Memory B cell (primary cell): Measurements from ENCODE around the gene CNNM4.
A peak's percentile ranks its signal among the peaks of the same experiment; 100 is the strongest.

Experiments
- ATAC-seq: fragments of 150-1000 bp; cut with Tn5 transposase; 2 replicates; pipeline ENCODE4 v1.10.0; 2021; ENCODE audit warnings: low read depth, mild to moderate bottlenecking, moderate library complexity
- DNase-seq, 2 donors: peaks; one replicate each; pipeline ENCODE4 v3.0.0; 2022; ENCODE audit warnings: low spot score in 2 of 2
- H3K27ac Mint-ChIP-seq: one replicate; pipeline ENCODE4 v1.8.0; 2022; ENCODE audit warnings: mild to moderate bottlenecking, moderate library complexity, mixed read lengths
- H3K27me3 Mint-ChIP-seq: one replicate; pipeline ENCODE4 v1.8.0; 2022; ENCODE audit warnings: mixed read lengths
- H3K36me3 Mint-ChIP-seq: one replicate; pipeline ENCODE4 v1.8.0; 2022; ENCODE audit warnings: mild to moderate bottlenecking, mixed read lengths
- H3K4me1 Mint-ChIP-seq: one replicate; pipeline ENCODE4 v1.8.0; 2022; ENCODE audit warnings: mixed read lengths
- H3K4me3 Mint-ChIP-seq: one replicate; pipeline ENCODE4 v1.8.0; 2022; ENCODE audit warnings: mild to moderate bottlenecking, moderate library complexity, mixed read lengths
- H3K9me3 Mint-ChIP-seq: one replicate; pipeline ENCODE4 v1.8.0; 2022; ENCODE audit warnings: mixed read lengths

The CNNM4 gene

GRCh38 chr2:96739633-96740428 lies 20.9 kb upstream of the CNNM4 start, which contains the start of gene LMAN2L:
LMAN2L (minus strand) TSS chr2:96740064; CDS start chr2:96740040, 24 bp downstream.
- Mint-ChIP-seq H3K36me3 (peaks cover 3% of the 10 kb centered on the region), H3K4me1 (peaks cover 21% of the 10 kb centered on the region), H3K4me3 (peak within 1 kb of the TSS; percentile 95), H3K9me3 (no peaks in the 10 kb centered on the region), H3K27me3 (no peaks in the 10 kb centered on the region), H3K27ac (peak within 1 kb of the TSS; percentile 92)
- DNase-seq: peak; percentile 84 to 91
- peak; percentile 94 for ATAC-seq

GRCh38 chr2:96747061-96747617 lies 13.6 kb upstream of the CNNM4 start:
- Mint-ChIP-seq H3K4me3 (no peak overlapping the region), H3K9me3 (no peaks in the 10 kb centered on the region), H3K4me1 (no peaks in the 10 kb centered on the region), H3K27me3 (no peaks in the 10 kb centered on the region), H3K36me3 (no peaks in the 10 kb centered on the region), H3K27ac (no peak overlapping the region)
- ATAC-seq: no peak
- DNase-seq: no peak

- Mint-ChIP-seq H3K4me1 (no peaks in the 10 kb centered on the region), H3K36me3 (no peaks in the 10 kb centered on the region), H3K4me3 (no peak overlapping the region), H3K27ac (no peak overlapping the region), H3K27me3 (no peaks in the 10 kb centered on the region), H3K9me3 (no peaks in the 10 kb centered on the region)
- DNase-seq (no peak), ATAC-seq (no peak)
Observed at GRCh38 chr2:96751800-96752199, 8.9 kb upstream of the CNNM4 start.

GRCh38 chr2:96753661-96754282 lies 6.9 kb upstream of the CNNM4 start:
- ATAC-seq (no peak), DNase-seq (no peak)
- Mint-ChIP-seq H3K4me3 (no peak overlapping the region), H3K27ac (no peak overlapping the region), H3K27me3 (no peaks in the 10 kb centered on the region), H3K36me3 (no peaks in the 10 kb centered on the region), H3K9me3 (no peaks in the 10 kb centered on the region), H3K4me1 (no peaks in the 10 kb centered on the region)

- DNase-seq: no peak
- no peaks in the 10 kb centered on the region for H3K9me3 Mint-ChIP-seq
- no peak overlapping the region for H3K4me3 Mint-ChIP-seq
- peaks cover 1% of the 10 kb centered on the region for H3K4me1 Mint-ChIP-seq
- no peaks in the 10 kb centered on the region for H3K27me3 Mint-ChIP-seq
- H3K27ac Mint-ChIP-seq: no peak overlapping the region
- no peaks in the 10 kb centered on the region for H3K36me3 Mint-ChIP-seq
- ATAC-seq: no peak
Observed at GRCh38 chr2:96754317-96754716, 6.4 kb upstream of the CNNM4 start.

GRCh38 chr2:96756788-96757476 lies 3.8 kb upstream of the CNNM4 start:
- H3K9me3 Mint-ChIP-seq: no peaks in the 10 kb centered on the region
- H3K36me3 Mint-ChIP-seq: no peaks in the 10 kb centered on the region
- no peak overlapping the region for H3K4me3 Mint-ChIP-seq
- peaks cover 16% of the 10 kb centered on the region for H3K4me1 Mint-ChIP-seq
- DNase-seq: no peak
- no peak overlapping the region for H3K27ac Mint-ChIP-seq
- ATAC-seq: no peak
- H3K27me3 Mint-ChIP-seq: no peaks in the 10 kb centered on the region

- Mint-ChIP-seq H3K4me1 (peaks cover 22% of the 10 kb centered on the region), H3K4me3 (no peak overlapping the region), H3K9me3 (no peaks in the 10 kb centered on the region), H3K27ac (no peak overlapping the region), H3K27me3 (no peaks in the 10 kb centered on the region), H3K36me3 (no peaks in the 10 kb centered on the region)
- ATAC-seq (no peak), DNase-seq (no peak)
Observed at GRCh38 chr2:96757477-96757860, 3.2 kb upstream of the CNNM4 start.

GRCh38 chr2:96758987-96759386 lies 1.7 kb upstream of the CNNM4 start:
- Mint-ChIP-seq H3K36me3 (no peaks in the 10 kb centered on the region), H3K4me3 (no peak overlapping the region), H3K4me1 (peaks cover 31% of the 10 kb centered on the region), H3K9me3 (no peaks in the 10 kb centered on the region), H3K27me3 (no peaks in the 10 kb centered on the region), H3K27ac (peak overlapping the region; percentile 88)
- ATAC-seq (no peak), DNase-seq (no peak)

- ATAC-seq (no peak), DNase-seq (no peak)
- H3K9me3 Mint-ChIP-seq: no peaks in the 10 kb centered on the region
- H3K4me1 Mint-ChIP-seq: peaks cover 35% of the 10 kb centered on the region
- H3K27me3 Mint-ChIP-seq: no peaks in the 10 kb centered on the region
- peak overlapping the region; percentile 94 for H3K4me3 Mint-ChIP-seq
- peak overlapping the region; percentile 88 for H3K27ac Mint-ChIP-seq
- no peaks in the 10 kb centered on the region for H3K36me3 Mint-ChIP-seq
Observed at GRCh38 chr2:96759548-96759947, 1.2 kb upstream of the CNNM4 start.

GRCh38 chr2:96760986-96761832 lies 507 bp downstream of the CNNM4 start:
- no peaks in the 10 kb centered on the region for H3K27me3 Mint-ChIP-seq
- H3K27ac Mint-ChIP-seq: peak overlapping the region; percentile 88
- H3K9me3 Mint-ChIP-seq: no peaks in the 10 kb centered on the region
- peak overlapping the region; percentile 90 for H3K4me3 Mint-ChIP-seq
- ATAC-seq: peak; percentile 71
- H3K4me1 Mint-ChIP-seq: peaks cover 40% of the 10 kb centered on the region
- no peak for DNase-seq
- peaks cover 1% of the 10 kb centered on the region for H3K36me3 Mint-ChIP-seq

- Mint-ChIP-seq H3K27ac (peak overlapping the region; percentile 75), H3K4me1 (peaks cover 54% of the 10 kb centered on the region), H3K36me3 (peaks cover 4% of the 10 kb centered on the region), H3K4me3 (peak overlapping the region; percentile 90), H3K9me3 (no peaks in the 10 kb centered on the region), H3K27me3 (no peaks in the 10 kb centered on the region)
- ATAC-seq (no peak), DNase-seq (no peak)
Observed at GRCh38 chr2:96762529-96763311, 2.0 kb downstream of the CNNM4 start.

- Mint-ChIP-seq H3K4me3 (peak overlapping the region; percentile 90), H3K27ac (peak overlapping the region; percentile 75), H3K27me3 (no peaks in the 10 kb centered on the region), H3K36me3 (peaks cover 4% of the 10 kb centered on the region), H3K4me1 (peaks cover 64% of the 10 kb centered on the region), H3K9me3 (no peaks in the 10 kb centered on the region)
- ATAC-seq (no peak), DNase-seq (no peak)
Observed at GRCh38 chr2:96763511-96764252, 3.0 kb downstream of the CNNM4 start.
